SU-DHL-6 (cell line): ENCODE data around the gene UBXN4.

ENCODE experiments used
- CTCF ChIP-seq: fragments of 200-600 bp; sonication (generic); IDR thresholded peaks from one replicate; pipeline ENCODE4 v1.5.1; 2017; ENCODE audit warnings: antibody characterized with exemption, mild to moderate bottlenecking, low read length, moderate library complexity; ENCODE audit not compliant: insufficient read depth, poor library complexity, severe bottlenecking
- EZH2phosphoT487 ChIP-seq: fragments of 200-600 bp; sonication (generic), shearing (Covaris generic); conservative IDR thresholded peaks from 2 replicates; pipeline ENCODE4 v1.6.1; 2018; ENCODE audit warnings: mild to moderate bottlenecking, antibody characterized with exemption, low read length, moderate library complexity, mixed read lengths

- TF ChIP-seq CTCF (no peak), EZH2phosphoT487 (no peak)
These were observed 636 bp upstream of the UBXN4 start for GRCh38 chr2:135741043-135741394.
